ENCODE measurements around the gene KCNK13. TPM values are rescaled to one million over a fixed set of nuclear protein-coding genes. Genes with fewer than 3 reads are reported as not detected.

The KCNK13 gene
- total RNA-seq, 1 donor from 2014 or later, result not detected

DNA sequence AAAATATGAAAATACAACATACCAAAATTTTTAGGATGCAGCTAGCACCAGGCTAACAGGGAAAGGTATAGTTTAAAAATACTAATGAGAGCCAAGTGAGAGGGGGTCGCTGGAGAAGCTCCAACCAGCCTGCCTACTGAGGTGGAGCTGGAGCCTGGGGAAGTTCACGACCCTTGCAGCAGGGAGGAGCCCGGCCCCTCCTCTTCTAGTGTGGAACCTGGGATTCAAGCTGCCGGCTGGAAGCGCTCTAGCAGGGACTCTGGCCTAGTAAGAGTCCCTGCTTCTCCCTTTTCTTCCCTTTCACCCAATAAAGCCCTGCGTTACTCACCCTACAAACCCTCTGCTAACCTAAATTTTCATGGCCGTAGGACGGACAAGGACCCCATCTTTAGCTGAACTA, 5.0 kb upstream of the KCNK13 start:
- no peak overlapping the region for H3K4me3 Mint-ChIP-seq
- H3K4me1 ChIP-seq, result peaks cover 7% of the 10 kb centered on the region
- peaks cover 13% of the 10 kb centered on the region for H3K9me3 Mint-ChIP-seq
- H3K4me2 ChIP-seq, result no peak overlapping the region
- H3K4me1 Mint-ChIP-seq, result peaks cover 8% of the 10 kb centered on the region
- H3K9me3 ChIP-seq (ENCODE audit: low read depth), result no peaks in the 10 kb centered on the region
- H3K36me3 Mint-ChIP-seq, result no peaks in the 10 kb centered on the region
- TF ChIP-seq, protein P1, sequence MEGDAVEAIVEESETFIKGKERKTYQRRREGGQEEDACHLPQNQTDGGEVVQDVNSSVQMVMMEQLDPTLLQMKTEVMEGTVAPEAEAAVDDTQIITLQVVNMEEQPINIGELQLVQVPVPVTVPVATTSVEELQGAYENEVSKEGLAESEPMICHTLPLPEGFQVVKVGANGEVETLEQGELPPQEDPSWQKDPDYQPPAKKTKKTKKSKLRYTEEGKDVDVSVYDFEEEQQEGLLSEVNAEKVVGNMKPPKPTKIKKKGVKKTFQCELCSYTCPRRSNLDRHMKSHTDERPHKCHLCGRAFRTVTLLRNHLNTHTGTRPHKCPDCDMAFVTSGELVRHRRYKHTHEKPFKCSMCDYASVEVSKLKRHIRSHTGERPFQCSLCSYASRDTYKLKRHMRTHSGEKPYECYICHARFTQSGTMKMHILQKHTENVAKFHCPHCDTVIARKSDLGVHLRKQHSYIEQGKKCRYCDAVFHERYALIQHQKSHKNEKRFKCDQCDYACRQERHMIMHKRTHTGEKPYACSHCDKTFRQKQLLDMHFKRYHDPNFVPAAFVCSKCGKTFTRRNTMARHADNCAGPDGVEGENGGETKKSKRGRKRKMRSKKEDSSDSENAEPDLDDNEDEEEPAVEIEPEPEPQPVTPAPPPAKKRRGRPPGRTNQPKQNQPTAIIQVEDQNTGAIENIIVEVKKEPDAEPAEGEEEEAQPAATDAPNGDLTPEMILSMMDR (IDR thresholded peaks at IDR 0.05), result no peak
- TF ChIP-seq EZH2 (IDR thresholded peaks at IDR 0.05) (no peak), EZH2phosphoT487 (IDR thresholded peaks at IDR 0.05) (no peak)
- H3K27me3 Mint-ChIP-seq (ENCODE audit: insufficient read depth, low read depth), result peaks cover 27% of the 10 kb centered on the region
- peaks cover 47% of the 10 kb centered on the region for H3K27me3 ChIP-seq
- no peak overlapping the region for H3K4me3 ChIP-seq
- DNase-seq (ENCODE audit: low spot score), result no peak
- H3K27ac Mint-ChIP-seq, result no peak overlapping the region
- H3K79me2 ChIP-seq (ENCODE audit: low read depth), result no peaks in the 10 kb centered on the region
- no peak overlapping the region for H3K27ac ChIP-seq
- no peak overlapping the region for H3K9ac ChIP-seq
- no peaks in the 10 kb centered on the region for H3F3A ChIP-seq (ENCODE audit: low read depth)
- H4K20me1 ChIP-seq (ENCODE audit: low read depth), result peaks cover 6% of the 10 kb centered on the region
- no peaks in the 10 kb centered on the region for H3K36me3 ChIP-seq
- H2AFZ ChIP-seq (replicated peaks), result no peak overlapping the region

DNA sequence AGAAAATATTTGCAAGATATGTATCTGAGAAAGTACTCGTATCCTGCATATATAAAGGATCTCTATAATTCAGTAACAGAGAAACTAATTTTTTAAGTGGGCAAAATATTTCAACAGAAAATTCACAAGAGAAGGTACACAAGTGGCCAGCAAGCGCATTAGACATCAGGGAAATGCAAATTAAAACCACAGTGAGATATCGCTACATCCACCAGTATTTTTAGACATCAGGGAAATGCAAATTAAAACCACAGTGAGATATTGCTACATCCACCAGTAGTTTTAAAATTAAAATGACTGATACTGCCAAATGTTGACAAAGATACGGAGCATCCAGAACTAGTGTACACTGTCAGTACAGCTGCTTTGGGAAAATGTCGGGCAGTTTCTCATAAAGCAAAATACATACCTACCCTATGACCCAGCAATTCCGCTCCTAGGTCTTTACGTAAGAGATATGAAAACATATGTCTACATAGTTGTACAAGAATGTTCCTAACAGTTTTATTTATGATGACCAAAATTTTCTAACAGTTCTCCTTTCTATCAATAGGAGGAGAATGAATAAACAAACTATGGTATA, 2.8 kb upstream of the KCNK13 start:
- peaks cover 68% of the 10 kb centered on the region for H3K27me3 ChIP-seq
- H3K9me3 Mint-ChIP-seq, result peaks cover 15% of the 10 kb centered on the region
- DNase-seq (ENCODE audit: low spot score), result no peak
- no peak overlapping the region for H3K4me2 ChIP-seq
- H4K20me1 ChIP-seq (ENCODE audit: low read depth), result peaks cover 15% of the 10 kb centered on the region
- peaks cover 15% of the 10 kb centered on the region for H3K4me1 Mint-ChIP-seq
- no peak overlapping the region for H3K27ac ChIP-seq
- no peaks in the 10 kb centered on the region for H3K36me3 ChIP-seq
- H3K4me3 Mint-ChIP-seq, result peak overlapping the region; percentile 82
- no peaks in the 10 kb centered on the region for H3F3A ChIP-seq (ENCODE audit: low read depth)
- no peak overlapping the region for H2AFZ ChIP-seq (replicated peaks)
- H3K79me2 ChIP-seq (ENCODE audit: low read depth), result no peaks in the 10 kb centered on the region
- no peaks in the 10 kb centered on the region for H3K36me3 Mint-ChIP-seq
- H3K27ac Mint-ChIP-seq, result no peak overlapping the region
- H3K27me3 Mint-ChIP-seq (ENCODE audit: insufficient read depth, low read depth), result peaks cover 45% of the 10 kb centered on the region
- no peaks in the 10 kb centered on the region for H3K9me3 ChIP-seq (ENCODE audit: low read depth)
- H3K4me1 ChIP-seq, result peaks cover 18% of the 10 kb centered on the region
- H3K9ac ChIP-seq, result no peak overlapping the region
- H3K4me3 ChIP-seq, result no peak overlapping the region
- no peak for TF ChIP-seq EZH2 (IDR thresholded peaks at IDR 0.05)
- no peak for TF ChIP-seq EZH2phosphoT487 (IDR thresholded peaks at IDR 0.05)
- TF ChIP-seq, protein P1 (IDR thresholded peaks at IDR 0.05), result no peak

DNA sequence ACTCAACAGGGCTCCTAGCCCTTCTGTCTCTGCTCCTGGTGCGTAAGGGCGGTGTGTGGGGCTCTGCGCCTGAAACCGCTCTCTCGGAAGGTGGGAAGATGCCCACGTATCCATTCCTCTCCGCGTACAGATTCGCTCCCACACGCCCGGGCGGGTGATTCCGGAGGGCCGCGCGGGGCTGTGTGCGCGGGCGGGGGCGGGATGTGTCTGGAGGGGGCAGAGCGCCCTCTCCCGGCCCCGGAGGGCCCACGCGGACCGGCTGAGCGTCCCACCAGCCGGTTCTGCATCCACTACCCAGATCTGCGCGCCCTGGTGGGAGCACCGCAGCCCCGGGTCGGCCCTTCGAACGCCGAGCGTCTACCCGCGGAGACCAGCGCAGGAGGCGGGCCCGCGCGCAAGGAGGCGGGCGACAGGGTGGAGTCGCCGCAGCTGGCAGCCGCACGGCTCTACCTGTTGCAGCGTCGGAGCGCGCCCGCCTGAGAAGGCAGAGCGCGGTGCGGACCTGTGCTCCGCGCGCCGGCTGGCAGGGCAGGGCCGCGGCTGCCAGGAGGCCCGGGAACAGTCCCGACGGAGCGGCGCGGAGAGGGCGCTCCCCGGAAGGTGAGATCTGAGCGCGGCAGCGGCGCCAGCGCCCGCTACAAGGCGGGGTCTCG, 1.4 kb upstream of the KCNK13 start:
- peak; percentile 85 for DNase-seq (ENCODE audit: low spot score)
- Histone ChIP-seq H3K79me2 (ENCODE audit: low read depth) (no peaks in the 10 kb centered on the region), H4K20me1 (ENCODE audit: low read depth) (peaks cover 15% of the 10 kb centered on the region), H2AFZ (replicated peaks) (peak overlapping the region; percentile 95), H3K4me1 (peaks cover 18% of the 10 kb centered on the region), H3K9me3 (ENCODE audit: low read depth) (no peaks in the 10 kb centered on the region), H3F3A (ENCODE audit: low read depth) (no peaks in the 10 kb centered on the region), H3K36me3 (no peaks in the 10 kb centered on the region), H3K27me3 (peaks cover 78% of the 10 kb centered on the region), H3K4me2 (peak overlapping the region; percentile 86), H3K4me3 (peak overlapping the region; percentile 55), H3K9ac (no peak overlapping the region), H3K27ac (no peak overlapping the region)
- Mint-ChIP-seq H3K4me3 (peak overlapping the region; percentile 82), H3K36me3 (no peaks in the 10 kb centered on the region), H3K4me1 (peaks cover 15% of the 10 kb centered on the region), H3K27me3 (ENCODE audit: insufficient read depth, low read depth) (peaks cover 49% of the 10 kb centered on the region), H3K9me3 (peaks cover 15% of the 10 kb centered on the region), H3K27ac (no peak overlapping the region)
- TF ChIP-seq, protein P1 (IDR thresholded peaks at IDR 0.05), result peak; percentile 71
- TF ChIP-seq EZH2phosphoT487 (IDR thresholded peaks at IDR 0.05) (peak; percentile 89), EZH2 (IDR thresholded peaks at IDR 0.05) (peak; percentile 91)
